ENCODE results near the gene PEA15.

The PEA15 gene

GRCh38 chr1:160264795-160265307 lies 59.7 kb downstream of the PEA15 start:
- no peak for TF ChIP-seq CTCF (IDR thresholded peaks at IDR 0.05; ENCODE audit: control insufficient read depth, extremely low read depth, insufficient read depth)
- DNase-seq (ENCODE audit: low read depth), result no peak

More at GRCh38 chr1:160264795-160265307, 59.7 kb downstream of the PEA15 start:
- H3K4me3 ChIP-seq (ENCODE audit: low read depth, low read length), result no peak overlapping the region
